Activated CD4-positive, alpha-beta T cell treated with anti-CD3 and anti-CD28 coated beads for 36 hours (primary cell): ENCODE data around the gene STON2. TPM values are rescaled to one million over a fixed set of nuclear protein-coding genes. Genes with fewer than 3 reads are reported as not detected.

Experiments used
- ATAC-seq: fragments of 200-7000 bp; cut with Tn5 transposase; one replicate; pipeline ENCODE4 v1.10.0; 2021; ENCODE audit warnings: mild to moderate bottlenecking, moderate library complexity
- CTCF ChIA-PET: fragments of 350-600 bp; sonication (Branson Sonifier 250); formaldehyde crosslinking; loops from one replicate; lab custom pipeline; 2021; ENCODE audit warnings: antibody characterized with exemption; lab: Charles Lee
- POLR2A ChIA-PET: fragments of 350-600 bp; sonication (Branson Sonifier 250); formaldehyde crosslinking; loops from one replicate; lab custom pipeline; 2021; ENCODE audit warnings: antibody characterized with exemption, inconsistent platforms; lab: Charles Lee
- DNase-seq: peaks from one replicate; pipeline ENCODE4 v3.0.0-alpha.2; 2020
- H3K27ac Mint-ChIP-seq: one replicate; pipeline ENCODE4 v1.8.0; 2021; ENCODE audit warnings: mixed read lengths
- H3K27me3 Mint-ChIP-seq: one replicate; pipeline ENCODE4 v1.8.0; 2021; ENCODE audit warnings: mixed read lengths
- H3K36me3 Mint-ChIP-seq: one replicate; pipeline ENCODE4 v1.8.0; 2021; ENCODE audit warnings: low read depth, mixed read lengths
- H3K4me1 Mint-ChIP-seq: one replicate; pipeline ENCODE4 v1.8.0; 2021; ENCODE audit warnings: mixed read lengths
- H3K4me3 Mint-ChIP-seq: one replicate; pipeline ENCODE4 v1.8.0; 2021; ENCODE audit warnings: mild to moderate bottlenecking, moderate library complexity, mixed read lengths
- H3K9me3 Mint-ChIP-seq: one replicate; pipeline ENCODE4 v1.8.0; 2021; ENCODE audit warnings: low read depth, mixed read lengths
- intact Hi-C, 2 experiments: fragments of 100-400 bp; cut with DNase I in 1 of 2; cut with micrococcal nuclease in 1 of 2; formaldehyde crosslinking; loops; one replicate each; pipeline versions ENCODE4 v1.14.2 to v1.15.1; 2022 to 2024; cut with DNase I, micrococcal nuclease
- total RNA-seq, 2 experiments: library from RNA; stranded (reverse); gene quantifications; one replicate each; pipeline ENCODE4 v1.2.3, GENCODE V29; 2021

STON2 gene
- total RNA-seq, 2 experiments from 2014 or later, result 0.05 to 0.19 TPM

GRCh38 chr14:81219210-81219758, 180.8 kb downstream of the STON2 start:
- ATAC-seq, result peak; percentile 70
- Mint-ChIP-seq H3K4me3 (peak overlapping the region; percentile 99), H3K27me3 (no peaks in the 10 kb centered on the region), H3K4me1 (peaks cover 35% of the 10 kb centered on the region), H3K27ac (peak overlapping the region; percentile 100), H3K9me3 (no peaks in the 10 kb centered on the region), H3K36me3 (peaks cover 31% of the 10 kb centered on the region)
- intact Hi-C loops, result loop anchor here (1.0 to 5.0 kb wide), 8 partner anchors 18 to 277 kb away; partner anchors contain the start of genes CEP128 (in 1 of the 2) and TSHR (in 1 of the 2)
- DNase-seq, result peak; percentile 89
- ChIA-PET POLR2A (interaction anchor here (0.8 to 1.1 kb wide), 6 partner anchors 9 to 315 kb away, joined by 3 to 5 read pairs (median 4); partner anchors contain the start of genes CEP128 and SEL1L), CTCF (interaction anchor here (0.6 to 1.4 kb wide), 6 partner anchors 49 to 244 kb away, joined by 3 to 7 read pairs (median 3); no protein-coding TSS in a partner anchor)

DNA sequence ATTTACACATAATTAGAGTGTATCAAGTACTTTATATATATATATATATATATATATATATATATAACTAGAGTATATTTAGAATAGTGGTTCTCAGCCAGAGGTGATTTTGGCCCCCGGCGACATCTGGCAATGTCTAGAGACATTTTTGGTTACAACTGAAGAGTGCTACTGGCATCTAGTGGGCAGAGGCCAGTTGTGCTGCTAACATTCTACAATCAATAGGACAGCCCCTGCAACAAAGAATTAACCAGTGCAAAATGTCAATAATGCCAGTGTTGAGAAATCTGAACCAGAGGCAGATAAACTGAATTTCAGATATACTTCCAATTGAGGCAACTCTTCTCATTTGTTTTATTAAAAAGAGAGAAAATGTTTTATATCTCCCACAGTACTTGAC, 188.3 kb downstream of the STON2 start:
- intact Hi-C loops, result loop anchor here in 1 of 2 experiments (2.0 to 5.0 kb wide), 2 partner anchors 215 to 255 kb away; partner anchors contain the start of gene TSHR
- Mint-ChIP-seq H3K9me3 (no peaks in the 10 kb centered on the region), H3K4me3 (no peak overlapping the region), H3K27ac (no peak overlapping the region), H3K4me1 (peaks cover 42% of the 10 kb centered on the region), H3K36me3 (peaks cover 51% of the 10 kb centered on the region), H3K27me3 (no peaks in the 10 kb centered on the region)
- DNase-seq, result peak; percentile 45
- CTCF ChIA-PET, result interaction anchor here (0.6 to 1.7 kb wide), 5 partner anchors 10 to 322 kb away, joined by 3 to 4 read pairs (median 3); partner anchors contain the start of gene SEL1L
- POLR2A ChIA-PET, result no interaction called here
- peak; percentile 69 for ATAC-seq

Other genes with a start within 250 kb of the STON2 start
- gene GTF2A1, start 179.4 kb downstream of the STON2 start, total RNA-seq, result 10 to 100 TPM; 40.3 to 57.8 TPM
- gene SEL1L, start 133.5 kb upstream of the STON2 start, total RNA-seq, result 10 to 100 TPM; 39.0 to 57.4 TPM